GM21381 (cell line): ENCODE measurements around the gene PRKD1.
"Not testable (repeated sequence)": the region's sequence is repeated elsewhere in the genome, so short reads cannot be mapped to it uniquely, and the experiment has no call there.

Source experiments
- ATAC-seq: cut with Tn5 transposase; IDR thresholded peaks from one replicate; pipeline ENCODE4 v1.9.1; 2021; ENCODE audit warnings: mild to moderate bottlenecking, moderate library complexity; ENCODE audit not compliant: unreplicated experiment

PRKD1 gene

GRCh38 chr14:29905543-29905942, 22.1 kb downstream of the PRKD1 start:
- no peak for ATAC-seq

GRCh38 chr14:29900609-29901350, 26.9 kb downstream of the PRKD1 start:
- no peak for ATAC-seq

- ATAC-seq, result no peak
Measured at GRCh38 chr14:29898470-29898869, 29.2 kb downstream of the PRKD1 start.

GRCh38 chr14:29897181-29897580, 30.5 kb downstream of the PRKD1 start:
- ATAC-seq, result no peak

- no peak for ATAC-seq
Measured at GRCh38 chr14:29896354-29896821, 31.3 kb downstream of the PRKD1 start.

- ATAC-seq, result no peak
Measured at GRCh38 chr14:29895591-29896083, 32.0 kb downstream of the PRKD1 start.

GRCh38 chr14:29893989-29894388, 33.7 kb downstream of the PRKD1 start:
- ATAC-seq, result no peak

GRCh38 chr14:29892327-29892726, 35.3 kb downstream of the PRKD1 start:
- no peak for ATAC-seq

GRCh38 chr14:29885988-29886387, 41.7 kb downstream of the PRKD1 start:
- no peak for ATAC-seq

GRCh38 chr14:29868000-29868399, 59.6 kb downstream of the PRKD1 start:
- no peak for ATAC-seq

- ATAC-seq, result no peak
Measured at GRCh38 chr14:29865299-29865698, 62.3 kb downstream of the PRKD1 start.

- ATAC-seq, result no peak
Measured at GRCh38 chr14:29861996-29862395, 65.7 kb downstream of the PRKD1 start.

- ATAC-seq, result peak; percentile 93
Measured at GRCh38 chr14:29858299-29858698, 69.3 kb downstream of the PRKD1 start.

- peak; percentile 65 for ATAC-seq
Measured at GRCh38 chr14:29857551-29857950, 70.1 kb downstream of the PRKD1 start.

GRCh38 chr14:29856516-29856915, 71.1 kb downstream of the PRKD1 start:
- ATAC-seq, result no peak

GRCh38 chr14:29853691-29854090, 74.0 kb downstream of the PRKD1 start:
- not testable (repeated sequence) for ATAC-seq

- ATAC-seq, result no peak
Measured at GRCh38 chr14:29853272-29853671, 74.4 kb downstream of the PRKD1 start.

- ATAC-seq, result no peak
Measured at GRCh38 chr14:29851397-29851796, 76.2 kb downstream of the PRKD1 start.

GRCh38 chr14:29847056-29847380, 80.6 kb downstream of the PRKD1 start:
- ATAC-seq, result no peak

GRCh38 chr14:29846339-29847055, 81.2 kb downstream of the PRKD1 start:
- peak; percentile 53 for ATAC-seq

GRCh38 chr14:29843981-29844380, 83.7 kb downstream of the PRKD1 start:
- no peak for ATAC-seq

GRCh38 chr14:29842228-29842627, 85.4 kb downstream of the PRKD1 start:
- ATAC-seq, result no peak
